Measurements from ENCODE around the gene POTED. TPM values are rescaled to one million over a fixed set of nuclear protein-coding genes. Genes with fewer than 3 reads are reported as not detected.
"Not testable (repeated sequence)": the region's sequence is repeated elsewhere in the genome, so short reads cannot be mapped to it uniquely, and the experiment has no call there.

Gene POTED
- not detected in 2 replicates for total RNA-seq (2011; cell fraction: chromatin; rRNA removed; ENCODE audit: low replicate concordance)
- total RNA-seq (2011; cell fraction: nucleolus; rRNA removed): not detected in 2 replicates
- not detected in 2 replicates for total RNA-seq (2011; cell fraction: nucleoplasm; rRNA removed)
- total RNA-seq (2014; rRNA removed): not detected in 2 replicates
- not detected in 2 replicates for total RNA-seq (2014; rRNA removed; fragmentation: Illumina TruSeq; extraction: Trizol)
- total RNA-seq (2015; rRNA removed; fragmentation: Illumina TruSeq; extraction: Trizol): not detected in 2 replicates
- not detected in 2 replicates for total RNA-seq (2021)
- polyA plus RNA-seq (2011; rRNA removed): not detected in 2 replicates
- polyA plus RNA-seq (2011; cell fraction: cytosol; rRNA removed): not detected in 2 replicates
- polyA plus RNA-seq (2011; cell fraction: nucleus; rRNA removed): not detected in 2 replicates
- polyA plus RNA-seq (2012): not detected in 2 replicates
- not detected in 2 replicates for polyA plus RNA-seq (2014; fragmentation: Illumina TruSeq; extraction: Trizol)
- not detected for polyA plus RNA-seq (2014; fragmentation: Nextera tagmentation; extraction: Ambion mirVana)
- polyA plus RNA-seq (2014; rRNA removed): not detected in 2 replicates
- polyA minus RNA-seq (2011; rRNA and poly(A)+ RNA removed): not detected in 2 replicates
- polyA minus RNA-seq (2011; cell fraction: cytosol; rRNA and poly(A)+ RNA removed): not detected in 2 replicates
- not detected in 2 replicates for polyA minus RNA-seq (2011; cell fraction: nucleus; rRNA and poly(A)+ RNA removed)
- Bru-seq, nascent RNA: not detected
- not detected for BruChase-seq, experiment 1, labeled RNA remaining after a 2-hour chase
- BruChase-seq, experiment 2, labeled RNA remaining after a 6-hour chase: not detected
- long read RNA-seq, experiment 1: 0 reads
- long read RNA-seq, experiment 2: 0 reads
- long read RNA-seq, experiment 3: 0 reads

DNA sequence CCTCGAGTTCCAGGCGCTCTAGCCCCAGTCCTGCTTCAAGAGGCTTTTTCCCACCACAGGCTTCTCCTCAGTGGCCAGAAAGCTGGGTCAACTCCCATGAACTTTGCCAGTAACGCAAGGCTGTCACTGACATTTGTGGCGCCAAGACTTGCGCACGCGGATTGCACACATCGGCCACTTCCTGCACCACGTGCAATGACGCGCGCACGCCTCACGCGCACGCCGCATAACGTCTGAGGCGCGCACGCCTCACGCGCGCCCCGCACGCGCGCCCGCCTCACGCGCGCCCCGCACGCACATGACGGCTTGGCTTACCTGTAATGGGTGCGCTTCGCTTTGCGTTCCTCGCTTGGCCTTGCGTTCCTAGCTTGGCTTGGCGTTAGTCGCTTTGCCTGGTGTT lies at the start of gene POTED:
POTED (plus strand) TSS at position 301 of the 400 bp plus-strand sequence. CDS start 452 bp downstream, outside the sequence.
- POLR2A ChIA-PET; H3K9ac ChIP-seq (ENCODE audit: insufficient read depth in 1 of 2, low read depth in 2 of 2, low read length in 2 of 2); H3K9me1 ChIP-seq (ENCODE audit: control insufficient read depth, insufficient read depth, low read length); H3K27me3 ChIP-seq (ENCODE audit: control insufficient read depth in 2 of 2, insufficient read depth in 2 of 2, low read length in 2 of 2); H3K9me3 ChIP-seq (replicated peaks; ENCODE audit: control insufficient read depth, insufficient read depth, low read depth, low read length); H2AFZ ChIP-seq (ENCODE audit: low read depth, low read length); H3K36me3 ChIP-seq (ENCODE audit: control insufficient read depth, insufficient read depth, low read length); H3K4me3 ChIP-seq; H3K79me2 ChIP-seq (ENCODE audit: control insufficient read depth, insufficient read depth, low read length); BruUV-seq (replicated peaks); in situ Hi-C loops (cut with MboI); ATAC-seq; intact Hi-C loops (cut with micrococcal nuclease); H3K27ac ChIP-seq (ENCODE audit: extremely low read depth, low read depth, low read length); H3K4me2 ChIP-seq (ENCODE audit: insufficient read depth, low read length); DNase-seq (ENCODE audit: extremely low read depth in 1 of 4, low spot score in 3 of 4); FAIRE-seq; H3K4me1 ChIP-seq (replicated peaks in 1 of 2; ENCODE audit: control insufficient read depth in 2 of 2, insufficient read depth in 2 of 2, low read length in 2 of 2); CTCF ChIA-PET (ENCODE audit: low intra/inter-chr PET ratio); H4K20me1 ChIP-seq (replicated peaks; ENCODE audit: control insufficient read depth, insufficient read depth, low read length): not testable (repeated sequence)
- WGBS (ENCODE audit: insufficient coverage, low coverage, missing lambda C conversion rate): no CpG with 5 or more reads among the region's 42 CpGs

DNA sequence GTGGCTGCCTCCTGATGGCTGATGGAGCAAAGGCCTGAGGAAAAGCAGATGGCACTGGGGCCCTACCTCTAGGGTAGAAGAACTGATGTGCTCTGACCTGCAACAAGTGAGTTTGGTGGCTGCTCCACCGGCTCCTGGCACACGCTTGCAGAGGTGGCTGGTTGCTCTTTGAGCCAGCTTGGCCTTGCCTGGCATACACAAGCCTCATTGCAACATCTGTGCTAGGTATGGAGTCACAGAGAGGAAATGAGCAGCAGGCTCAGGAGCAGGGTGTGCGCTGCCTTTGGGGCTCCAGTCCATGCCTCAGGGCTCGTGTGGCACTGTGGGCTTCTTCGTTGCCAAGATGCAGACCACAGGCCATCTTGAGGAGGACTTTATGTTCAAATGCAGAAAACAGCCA lies 40.5 kb downstream of the POTED start:
- in situ Hi-C loops (cut with MboI); H3K9me3 ChIP-seq (replicated peaks; ENCODE audit: control insufficient read depth, insufficient read depth, low read depth, low read length); H3K9me1 ChIP-seq (ENCODE audit: control insufficient read depth, insufficient read depth, low read length); H3K4me3 ChIP-seq; H3K27me3 ChIP-seq (ENCODE audit: control insufficient read depth in 2 of 2, insufficient read depth in 2 of 2, low read length in 2 of 2); BruUV-seq (replicated peaks); H3K4me1 ChIP-seq (replicated peaks in 1 of 2; ENCODE audit: control insufficient read depth in 2 of 2, insufficient read depth in 2 of 2, low read length in 2 of 2); H3K9ac ChIP-seq (ENCODE audit: insufficient read depth in 1 of 2, low read depth in 2 of 2, low read length in 2 of 2); H3K27ac ChIP-seq (ENCODE audit: extremely low read depth, low read depth, low read length); H4K20me1 ChIP-seq (replicated peaks; ENCODE audit: control insufficient read depth, insufficient read depth, low read length); POLR2A ChIA-PET; FAIRE-seq; H3K4me2 ChIP-seq (ENCODE audit: insufficient read depth, low read length); H3K79me2 ChIP-seq (ENCODE audit: control insufficient read depth, insufficient read depth, low read length); H2AFZ ChIP-seq (ENCODE audit: low read depth, low read length); ATAC-seq; DNase-seq (ENCODE audit: extremely low read depth in 1 of 4, low spot score in 3 of 4); CTCF ChIA-PET (ENCODE audit: low intra/inter-chr PET ratio); H3K36me3 ChIP-seq (ENCODE audit: control insufficient read depth, insufficient read depth, low read length); intact Hi-C loops (cut with micrococcal nuclease): not testable (repeated sequence)
- no CpG with 5 or more reads among the region's 5 CpGs for WGBS (ENCODE audit: insufficient coverage, low coverage, missing lambda C conversion rate)

DNA sequence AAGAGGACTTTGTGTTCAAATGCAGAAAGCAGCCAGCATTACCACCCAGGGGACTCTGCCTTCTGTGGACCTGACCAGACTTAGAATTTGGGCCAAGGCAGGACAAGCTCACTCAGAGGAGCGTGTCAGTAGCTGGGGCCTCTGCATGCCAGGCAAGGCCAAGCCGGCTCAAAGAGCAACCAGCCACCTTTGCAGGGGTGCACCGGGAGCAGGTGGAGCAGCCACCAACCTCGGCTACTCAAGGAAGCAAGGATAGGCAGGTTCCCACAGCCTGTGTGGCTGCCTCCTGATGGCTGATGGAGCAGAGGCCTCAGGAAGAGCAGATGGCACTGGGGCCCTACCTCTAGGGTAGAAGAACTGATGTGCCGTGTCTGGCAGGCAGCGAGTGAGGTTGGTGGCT lies 42.2 kb downstream of the POTED start:
- POLR2A ChIA-PET; in situ Hi-C loops (cut with MboI); H3K9me3 ChIP-seq (replicated peaks; ENCODE audit: control insufficient read depth, insufficient read depth, low read depth, low read length); H3K4me1 ChIP-seq (replicated peaks in 1 of 2; ENCODE audit: control insufficient read depth in 2 of 2, insufficient read depth in 2 of 2, low read length in 2 of 2); H2AFZ ChIP-seq (ENCODE audit: low read depth, low read length); H3K27ac ChIP-seq (ENCODE audit: extremely low read depth, low read depth, low read length); H3K4me2 ChIP-seq (ENCODE audit: insufficient read depth, low read length); ATAC-seq; H3K79me2 ChIP-seq (ENCODE audit: control insufficient read depth, insufficient read depth, low read length); H4K20me1 ChIP-seq (replicated peaks; ENCODE audit: control insufficient read depth, insufficient read depth, low read length); H3K9me1 ChIP-seq (ENCODE audit: control insufficient read depth, insufficient read depth, low read length); BruUV-seq (replicated peaks); H3K4me3 ChIP-seq; FAIRE-seq; H3K9ac ChIP-seq (ENCODE audit: insufficient read depth in 1 of 2, low read depth in 2 of 2, low read length in 2 of 2); DNase-seq (ENCODE audit: extremely low read depth in 1 of 4, low spot score in 3 of 4); H3K36me3 ChIP-seq (ENCODE audit: control insufficient read depth, insufficient read depth, low read length); H3K27me3 ChIP-seq (ENCODE audit: control insufficient read depth in 2 of 2, insufficient read depth in 2 of 2, low read length in 2 of 2); intact Hi-C loops (cut with micrococcal nuclease); CTCF ChIA-PET (ENCODE audit: low intra/inter-chr PET ratio): not testable (repeated sequence)
- 20% methylated on average over 1 of the region's 6 CpGs for WGBS (ENCODE audit: insufficient coverage, low coverage, missing lambda C conversion rate)

Data from K562 (cell line).